BE2C (cell line): ENCODE measurements around the gene NDUFA13.

Source experiments
- DNase-seq: peaks from one replicate; pipeline ENCODE4 v3.0.0-alpha.2; 2020
- H3K27me3 ChIP-seq: fragments of 250-450 bp; sonication (Bioruptor Pico); 2 replicates; pipeline ENCODE4 v1.5.1; 2020; ENCODE audit warnings: mild to moderate bottlenecking
- H3K36me3 ChIP-seq: fragments of 250-450 bp; sonication (Bioruptor Pico); 2 replicates; pipeline ENCODE4 v1.5.1; 2020; ENCODE audit warnings: mild to moderate bottlenecking
- H3K4me1 ChIP-seq: fragments of 250-450 bp; sonication (Bioruptor Pico); 2 replicates; pipeline ENCODE4 v1.5.1; 2020
- H3K4me3 ChIP-seq: 2 replicates; pipeline ENCODE4 v1.5.1; 2011; ENCODE audit warnings: low read depth, low read length
- H3K9me3 ChIP-seq: fragments of 250-450 bp; sonication (Bioruptor Pico); 2 replicates; pipeline ENCODE4 v1.5.1; 2020
- TF ChIP-seq, protein P1 (sequence below): IDR thresholded peaks from 2 replicates; pipeline ENCODE4 v1.5.1; 2012; ENCODE audit warnings: mild to moderate bottlenecking, low read depth, low read length

The NDUFA13 gene

DNA sequence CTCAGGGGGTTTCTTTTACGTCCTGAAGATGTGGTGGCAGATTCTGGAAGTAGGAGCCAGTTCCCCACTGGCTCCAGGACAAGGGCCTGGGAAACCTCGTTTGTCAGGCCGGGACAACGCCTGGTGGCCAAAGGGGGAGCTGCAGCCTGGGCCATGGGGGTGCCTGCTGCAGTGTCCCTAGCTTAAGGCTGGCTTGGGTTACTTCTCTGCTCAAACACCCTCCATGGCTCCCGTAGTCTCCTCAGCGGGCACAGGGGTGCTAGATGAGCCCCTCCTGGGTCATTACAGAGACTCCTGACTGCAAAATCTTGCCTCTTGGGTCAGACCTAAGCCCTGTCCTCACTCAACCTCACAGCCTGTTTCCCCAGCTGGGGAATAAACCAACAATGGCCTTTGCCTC lies 36.8 kb downstream of the NDUFA13 start:
- H3K9me3 ChIP-seq: no peaks in the 10 kb centered on the region
- peak; percentile 48 for DNase-seq
- TF ChIP-seq, protein P1, sequence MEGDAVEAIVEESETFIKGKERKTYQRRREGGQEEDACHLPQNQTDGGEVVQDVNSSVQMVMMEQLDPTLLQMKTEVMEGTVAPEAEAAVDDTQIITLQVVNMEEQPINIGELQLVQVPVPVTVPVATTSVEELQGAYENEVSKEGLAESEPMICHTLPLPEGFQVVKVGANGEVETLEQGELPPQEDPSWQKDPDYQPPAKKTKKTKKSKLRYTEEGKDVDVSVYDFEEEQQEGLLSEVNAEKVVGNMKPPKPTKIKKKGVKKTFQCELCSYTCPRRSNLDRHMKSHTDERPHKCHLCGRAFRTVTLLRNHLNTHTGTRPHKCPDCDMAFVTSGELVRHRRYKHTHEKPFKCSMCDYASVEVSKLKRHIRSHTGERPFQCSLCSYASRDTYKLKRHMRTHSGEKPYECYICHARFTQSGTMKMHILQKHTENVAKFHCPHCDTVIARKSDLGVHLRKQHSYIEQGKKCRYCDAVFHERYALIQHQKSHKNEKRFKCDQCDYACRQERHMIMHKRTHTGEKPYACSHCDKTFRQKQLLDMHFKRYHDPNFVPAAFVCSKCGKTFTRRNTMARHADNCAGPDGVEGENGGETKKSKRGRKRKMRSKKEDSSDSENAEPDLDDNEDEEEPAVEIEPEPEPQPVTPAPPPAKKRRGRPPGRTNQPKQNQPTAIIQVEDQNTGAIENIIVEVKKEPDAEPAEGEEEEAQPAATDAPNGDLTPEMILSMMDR: peak; percentile 46
- no peaks in the 10 kb centered on the region for H3K27me3 ChIP-seq
- H3K36me3 ChIP-seq: no peaks in the 10 kb centered on the region
- H3K4me1 ChIP-seq: no peaks in the 10 kb centered on the region
- no peak overlapping the region for H3K4me3 ChIP-seq

DNA sequence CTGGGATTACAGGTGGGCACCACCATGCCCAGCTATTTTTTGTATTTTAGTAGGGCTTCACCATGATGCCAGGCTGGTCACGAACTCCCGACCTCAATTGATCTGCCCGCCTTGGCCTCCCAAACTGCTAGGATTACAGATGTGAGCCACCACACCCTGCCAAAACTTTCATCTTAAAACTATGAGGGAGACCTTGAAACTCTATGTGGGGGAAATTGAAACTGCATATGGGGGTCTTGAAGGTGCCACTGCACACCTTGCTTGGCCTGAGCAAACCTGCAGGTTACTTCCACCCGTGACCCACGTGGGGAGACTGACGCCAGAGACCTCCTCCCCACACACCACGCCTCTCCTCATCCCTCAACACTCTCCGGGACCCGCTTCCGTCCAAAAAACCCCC lies 37.6 kb downstream of the NDUFA13 start:
- no peaks in the 10 kb centered on the region for H3K9me3 ChIP-seq
- TF ChIP-seq, protein P1: no peak
- H3K36me3 ChIP-seq: no peaks in the 10 kb centered on the region
- H3K27me3 ChIP-seq: no peaks in the 10 kb centered on the region
- no peak overlapping the region for H3K4me3 ChIP-seq
- H3K4me1 ChIP-seq: no peaks in the 10 kb centered on the region
- DNase-seq: no peak

DNA sequence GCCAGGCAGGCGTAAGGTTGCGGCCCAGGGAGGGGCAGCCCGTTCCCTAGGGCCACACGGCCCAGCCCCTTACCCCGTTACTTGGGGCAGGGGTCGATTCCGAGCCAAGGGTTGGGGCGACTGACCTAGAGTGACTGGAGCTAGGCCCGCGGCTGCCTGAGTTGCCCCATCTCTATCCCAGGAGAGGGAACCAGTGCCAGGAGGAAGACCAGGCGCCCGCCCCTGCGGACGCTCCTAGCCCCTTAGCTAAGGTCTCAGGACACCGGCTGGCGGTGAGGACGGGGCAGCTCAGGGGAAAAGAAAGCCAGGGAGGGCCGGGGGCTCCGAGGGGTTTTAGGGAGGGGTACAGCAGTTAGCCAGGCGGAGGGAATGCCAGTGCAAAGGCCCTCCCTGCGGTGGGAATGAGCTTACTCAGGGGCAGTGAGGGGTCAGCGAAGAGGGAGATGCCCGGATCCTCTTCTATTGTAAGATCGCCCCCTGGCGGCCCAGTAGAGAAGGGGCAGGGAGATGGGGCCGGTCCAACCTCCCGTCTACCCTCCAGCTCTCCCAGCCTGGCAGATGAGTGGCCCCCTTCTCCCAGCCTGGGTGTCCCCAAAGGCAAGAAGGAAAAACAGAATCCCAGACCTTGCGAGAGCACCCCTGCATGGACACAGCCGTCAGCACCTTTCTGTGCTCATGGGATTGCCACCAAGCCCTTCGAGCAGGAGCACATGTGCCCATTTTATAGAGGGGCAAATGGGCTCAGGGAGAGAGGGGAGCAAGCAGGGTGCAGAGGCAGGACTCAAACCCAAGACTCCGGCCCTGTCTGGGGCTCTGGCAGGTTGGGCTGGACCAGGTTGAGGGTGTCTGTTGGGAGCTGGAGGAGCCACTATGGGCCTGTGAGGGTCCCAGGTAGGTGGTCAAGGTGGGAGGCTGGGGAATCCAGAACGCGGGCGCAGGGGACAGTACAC lies 38.3 kb downstream of the NDUFA13 start:
- TF ChIP-seq, protein P1: peak; percentile 59
- Histone ChIP-seq H3K4me3 (no peak overlapping the region), H3K27me3 (no peaks in the 10 kb centered on the region), H3K36me3 (no peaks in the 10 kb centered on the region), H3K4me1 (no peaks in the 10 kb centered on the region), H3K9me3 (no peaks in the 10 kb centered on the region)
- no peak for DNase-seq

DNA sequence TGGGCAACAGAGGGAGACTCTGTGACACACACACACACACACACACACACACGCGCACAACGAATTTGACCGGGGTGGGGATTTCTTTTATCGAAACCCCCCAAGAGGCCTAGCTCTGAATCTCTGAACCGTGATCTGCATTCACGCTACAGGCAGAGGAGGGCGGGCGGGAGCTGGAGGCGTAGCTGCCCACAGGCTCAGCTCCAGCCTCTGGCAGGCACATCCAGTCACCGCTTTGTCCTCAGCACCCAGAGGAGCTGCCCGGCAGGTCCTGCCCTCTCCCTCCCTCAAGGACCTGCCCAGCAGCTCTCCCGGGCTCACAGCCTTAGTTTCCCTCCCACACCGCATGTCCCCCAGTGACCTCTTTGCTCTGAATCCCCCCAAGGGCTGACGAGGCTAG lies 42.0 kb downstream of the NDUFA13 start:
- no peak for DNase-seq
- H3K9me3 ChIP-seq: no peaks in the 10 kb centered on the region
- TF ChIP-seq, protein P1: no peak
- no peaks in the 10 kb centered on the region for H3K36me3 ChIP-seq
- no peak overlapping the region for H3K4me3 ChIP-seq
- no peaks in the 10 kb centered on the region for H3K4me1 ChIP-seq
- H3K27me3 ChIP-seq: no peaks in the 10 kb centered on the region

DNA sequence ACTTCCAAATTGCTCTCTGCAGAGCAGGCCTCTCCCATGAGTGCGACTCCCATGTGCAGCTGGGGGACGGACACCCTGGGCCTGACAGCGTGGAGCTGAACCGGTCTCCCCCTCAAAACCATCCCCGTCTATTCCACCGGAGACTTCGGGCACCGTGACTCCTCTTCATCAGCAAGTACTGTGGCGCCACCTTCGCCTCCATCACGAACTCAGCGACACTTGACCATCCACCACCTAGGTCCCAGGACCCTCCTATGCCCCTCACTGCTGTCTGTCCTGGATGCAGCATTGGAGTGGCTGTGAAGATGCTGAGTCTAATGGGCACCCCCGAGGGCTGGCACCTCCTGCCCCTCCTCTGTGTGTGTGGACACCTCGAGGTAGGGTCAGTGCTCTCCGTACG lies 42.6 kb downstream of the NDUFA13 start:
- Histone ChIP-seq H3K9me3 (no peaks in the 10 kb centered on the region), H3K27me3 (no peaks in the 10 kb centered on the region), H3K4me3 (no peak overlapping the region), H3K4me1 (no peaks in the 10 kb centered on the region), H3K36me3 (no peaks in the 10 kb centered on the region)
- no peak for DNase-seq
- TF ChIP-seq, protein P1: no peak

DNA sequence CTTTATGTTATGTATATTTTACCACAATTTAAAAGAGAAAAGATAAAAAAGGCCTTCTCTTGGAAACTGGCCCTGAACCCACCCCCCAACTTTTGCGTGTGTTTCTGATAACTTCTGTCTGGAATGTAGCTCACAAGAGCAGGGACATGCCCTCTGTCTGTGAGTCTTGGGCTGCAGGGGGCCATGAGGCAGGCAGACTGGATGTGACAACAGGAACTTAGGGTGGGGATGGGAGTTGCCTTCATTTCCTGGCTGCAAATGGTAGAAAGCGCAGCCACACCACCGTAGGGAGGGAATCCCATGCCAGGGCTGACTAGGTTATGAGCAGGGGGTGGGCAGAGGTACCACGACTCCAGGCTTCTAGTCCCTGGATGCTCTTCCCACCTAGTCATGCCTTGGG lies 43.9 kb downstream of the NDUFA13 start:
- no peaks in the 10 kb centered on the region for H3K9me3 ChIP-seq
- no peaks in the 10 kb centered on the region for H3K36me3 ChIP-seq
- TF ChIP-seq, protein P1: no peak
- no peaks in the 10 kb centered on the region for H3K27me3 ChIP-seq
- H3K4me1 ChIP-seq: no peaks in the 10 kb centered on the region
- DNase-seq: no peak
- no peak overlapping the region for H3K4me3 ChIP-seq
